IMR-90 (cell line): ENCODE results near the gene ZNF669. TPM values are rescaled to one million over a fixed set of nuclear protein-coding genes. Genes with fewer than 3 reads are reported as not detected.
A peak's percentile ranks its signal among the peaks of the same experiment; 100 is the strongest.

Experiments
- ATAC-seq: fragments of 200-7000 bp; cut with Tn5 transposase; 2 replicates; pipeline ENCODE4 v1.9.1; 2020; ENCODE audit warnings: low read depth, mild to moderate bottlenecking, moderate library complexity
- BruUV-seq: library from RNA; stranded (reverse); fragments of 400-500 nt; replicated peaks from 2 replicates; lab custom pipeline; 2021; lab: Mats Ljungman, UMichigan
- CTCF ChIA-PET: fragments of 300-600 bp; formaldehyde crosslinking; extraction: SDS; loops from one replicate; lab custom pipeline; 2021; ENCODE audit warnings: antibody characterized with exemption; lab: Yijun Ruan, JAX
- POLR2A ChIA-PET: fragments of 300-600 bp; sonication (Branson Sonifier 250); formaldehyde crosslinking; loops from one replicate; lab custom pipeline; 2022; ENCODE audit warnings: antibody characterized with exemption; ENCODE audit not compliant: unreplicated experiment; lab: Charles Lee
- DNase-seq: peaks from one replicate; pipeline ENCODE4 v3.0.0; 2013
- H2AFZ ChIP-seq: replicated peaks from 2 replicates; pipeline ENCODE3; 2013; ENCODE audit warnings: low read length, mild to moderate bottlenecking; ENCODE audit not compliant: poor library complexity
- H2AK5ac ChIP-seq: 2 replicates; pipeline ENCODE4 v1.6.1; 2013; ENCODE audit warnings: low read depth, low read length, inconsistent platforms
- H2AK9ac ChIP-seq: replicated peaks from 2 replicates; pipeline ENCODE3; 2013; ENCODE audit warnings: mild to moderate bottlenecking, low read depth, low read length, moderate library complexity; ENCODE audit not compliant: poor library complexity
- H2BK120ac ChIP-seq: 2 replicates; pipeline ENCODE4 v1.6.1; 2013; ENCODE audit warnings: low read depth, low read length, inconsistent platforms
- H2BK15ac ChIP-seq: 3 replicates; pipeline ENCODE4 v1.6.1; 2013; ENCODE audit warnings: low read depth, low read length, inconsistent platforms
- H2BK20ac ChIP-seq: 2 replicates; pipeline ENCODE4 v1.6.1; 2013; ENCODE audit warnings: low read depth, mild to moderate bottlenecking, inconsistent platforms, low read length, moderate library complexity
- H2BK5ac ChIP-seq: 2 replicates; pipeline ENCODE4 v1.6.1; 2013; ENCODE audit warnings: mild to moderate bottlenecking, low read depth, low read length, inconsistent platforms; ENCODE audit not compliant: poor library complexity, severe bottlenecking
- H3K14ac ChIP-seq: replicated peaks from 2 replicates; pipeline ENCODE4 v1.6.1; 2013; ENCODE audit warnings: low read depth, low read length, inconsistent platforms
- H3K18ac ChIP-seq: 2 replicates; pipeline ENCODE4 v1.6.1; 2013; ENCODE audit warnings: low read depth, low read length, control low read depth
- H3K23ac ChIP-seq: 2 replicates; pipeline ENCODE4 v1.6.1; 2013; ENCODE audit warnings: low read depth, low read length, inconsistent platforms
- H3K27ac ChIP-seq: 2 replicates; pipeline ENCODE4 v1.5.1; 2013; ENCODE audit warnings: mild to moderate bottlenecking, control low read depth, low read length; ENCODE audit not compliant: insufficient read depth
- H3K27me3 ChIP-seq: 2 replicates; pipeline ENCODE4 v1.6.1; 2013; ENCODE audit warnings: low read length; ENCODE audit not compliant: control insufficient read depth, insufficient read depth
- H3K36me3 ChIP-seq: 2 replicates; pipeline ENCODE4 v1.6.1; 2013; ENCODE audit warnings: low read length, mixed read lengths; ENCODE audit not compliant: control insufficient read depth, insufficient read depth
- H3K4ac ChIP-seq: 2 replicates; pipeline ENCODE4 v1.6.1; 2013; ENCODE audit warnings: low read depth, low read length, inconsistent platforms
- H3K4me1 ChIP-seq: 2 replicates; pipeline ENCODE4 v1.6.1; 2013; ENCODE audit warnings: low read length, mixed read lengths; ENCODE audit not compliant: control insufficient read depth, insufficient read depth
- H3K4me2 ChIP-seq: 2 replicates; pipeline ENCODE4 v1.6.1; 2013; ENCODE audit warnings: low read depth, mild to moderate bottlenecking, control low read depth, low read length, moderate library complexity
- H3K4me3 ChIP-seq: 2 replicates; pipeline ENCODE4 v1.5.1; 2013; ENCODE audit warnings: low read depth, mild to moderate bottlenecking, control low read depth, low read length, moderate library complexity; ENCODE audit not compliant: insufficient read depth
- H3K56ac ChIP-seq: 2 replicates; pipeline ENCODE4 v1.6.1; 2013; ENCODE audit warnings: low read length, inconsistent platforms; ENCODE audit not compliant: insufficient read depth; ENCODE audit errors: extremely low read depth
- H3K79me1 ChIP-seq, 2 experiments: 2 replicates each; pipeline ENCODE4 v1.6.1; 2013; ENCODE audit warnings: low read length in 2 of 2, inconsistent platforms in 1 of 2, low read depth in 1 of 2
- H3K9ac ChIP-seq: 2 replicates; pipeline ENCODE4 v1.6.1; 2013; ENCODE audit warnings: low read depth, low read length, control low read depth
- H3K9me1 ChIP-seq: 2 replicates; pipeline ENCODE4 v1.6.1; 2013; ENCODE audit warnings: low read length, inconsistent platforms; ENCODE audit not compliant: insufficient read depth
- H3K9me3 ChIP-seq: 2 replicates; pipeline ENCODE4 v1.6.1; 2013; ENCODE audit warnings: low read length; ENCODE audit not compliant: control insufficient read depth, insufficient read depth
- H4K20me1 ChIP-seq: 2 replicates; pipeline ENCODE4 v1.6.1; 2013; ENCODE audit warnings: low read length, inconsistent platforms; ENCODE audit not compliant: insufficient read depth
- H4K5ac ChIP-seq: 2 replicates; pipeline ENCODE4 v1.6.1; 2013; ENCODE audit warnings: mild to moderate bottlenecking, low read depth, low read length, control low read depth
- H4K8ac ChIP-seq, 2 experiments: 2 replicates each; pipeline ENCODE4 v1.6.1; 2013; ENCODE audit warnings: low read depth in 2 of 2, low read length in 2 of 2, control low read depth in 1 of 2, inconsistent platforms in 1 of 2
- H4K91ac ChIP-seq: 2 replicates; pipeline ENCODE4 v1.6.1; 2013; ENCODE audit warnings: low read depth, low read length, inconsistent platforms; ENCODE audit not compliant: insufficient read depth
- CEBPB ChIP-seq: IDR thresholded peaks from 2 replicates; pipeline ENCODE4 v1.6.1; 2012; ENCODE audit warnings: low read depth, low read length, improper control_type of control experiment
- MAFK ChIP-seq: IDR thresholded peaks from 2 replicates; pipeline ENCODE4 v1.6.1; 2012; ENCODE audit warnings: low read depth, low read length, improper control_type of control experiment
- MAZ ChIP-seq: IDR thresholded peaks from 2 replicates; pipeline ENCODE4 v1.6.1; 2012; ENCODE audit warnings: low read depth, mild to moderate bottlenecking, low read length, improper control_type of control experiment, moderate library complexity, borderline replicate concordance
- POLR2A ChIP-seq: IDR thresholded peaks from 2 replicates; pipeline ENCODE4 v1.6.1; 2012; ENCODE audit warnings: mild to moderate bottlenecking, low read depth, low read length
- RFX5 ChIP-seq: IDR thresholded peaks from 2 replicates; pipeline ENCODE4 v1.8.0; 2012; ENCODE audit warnings: low read depth, mild to moderate bottlenecking, low read length, moderate library complexity
- SMC3 ChIP-seq: fragments of 150-350 bp; IDR thresholded peaks from 2 replicates; pipeline ENCODE4 v1.6.1; 2016; ENCODE audit warnings: low read depth, mild to moderate bottlenecking, antibody characterized with exemption, low read length, moderate library complexity
- USF2 ChIP-seq: fragments of 150-350 bp; IDR thresholded peaks from 2 replicates; pipeline ENCODE4 v1.6.1; 2017; ENCODE audit warnings: mild to moderate bottlenecking, antibody characterized with exemption, low read length, low read depth
- WGBS, 2 experiments: methylation state at CpG; one replicate each; pipeline versions ENCODE4 v1.1.5 to v1.1.7; 2013; ENCODE audit warnings: missing lambda C conversion rate in 2 of 2; ENCODE audit not compliant: insufficient read length in 1 of 2; ENCODE audit errors: extremely low coverage in 2 of 2; 5-methylcytosine and 5-hydroxymethylcytosine counted together
- dilution Hi-C: fragments of 300-500 bp; cut with HindIII; formaldehyde crosslinking; loops from one replicate; pipeline ENCODE4 v1.14.3; 2018; ENCODE audit warnings: low sequenced_read_pairs; ENCODE audit not compliant: unreplicated experiment
- in situ Hi-C: fragments of 300-500 bp; cut with MboI; formaldehyde crosslinking; loops from 3 replicates; pipeline ENCODE4 v1.14.3; 2019; ENCODE audit warnings: low sequenced_read_pairs, inconsistent platforms, mixed read lengths
- intact Hi-C: fragments of 100-400 bp; cut with micrococcal nuclease; formaldehyde crosslinking; loops from 2 replicates; pipeline ENCODE4 v1.10.0; 2022
- polyA plus RNA-seq, 3 experiments: library from polyadenylated mRNA; depleted of rRNA; stranded (reverse); fragments of >200 nt; gene quantifications; 2 replicates each; pipeline ENCODE4 v1.2.3, GENCODE V29; 2012; ENCODE audit warnings: low replicate concordance in 1 of 3
- total RNA-seq: library from RNA; depleted of rRNA; stranded (reverse); fragments of >200 nt; gene quantifications from 2 replicates; pipeline ENCODE4 v1.2.3, GENCODE V29; 2012

The ZNF669 gene
- total and polyA plus RNA-seq, 2 of the 4 experiments (the other 2 are of a cell fraction), result 3.8 to 10.8 TPM

DNA sequence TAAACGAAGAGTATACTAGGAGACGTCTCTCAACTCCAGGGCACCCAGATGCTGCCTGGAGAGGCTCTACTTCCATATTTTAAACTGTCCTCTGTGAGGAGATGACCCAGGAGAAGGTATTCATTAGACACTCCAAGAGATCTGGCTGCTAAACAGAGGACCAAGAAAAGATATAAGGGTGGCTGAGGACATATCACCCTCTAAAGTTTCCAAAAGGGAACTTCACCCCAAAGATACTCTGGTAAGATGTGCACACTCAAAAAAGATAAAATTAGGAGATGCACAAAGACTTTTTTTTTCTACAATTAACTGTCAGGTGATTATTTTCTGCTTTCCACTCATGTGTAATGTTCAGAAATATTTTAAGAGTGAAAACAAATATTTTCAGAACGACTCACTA, 26.9 kb downstream of the ZNF669 start:
- BruUV-seq, result no TSS peak
- Histone ChIP-seq H3K56ac (no peak overlapping the region), H3K27ac (no peak overlapping the region), H4K8ac (no peak overlapping the region), H3K79me1 (peaks cover 26 to 30% of the 10 kb centered on the region in 2 experiments; a peak in 3 of 4 replicates), H2BK20ac (no peak overlapping the region), H3K9ac (no peak overlapping the region), H2BK120ac (no peak overlapping the region), H4K5ac (no peak overlapping the region), H4K20me1 (no peaks in the 10 kb centered on the region), H3K4ac (no peak overlapping the region), H3K27me3 (no peaks in the 10 kb centered on the region), H3K9me3 (no peaks in the 10 kb centered on the region), H2BK5ac (no peak overlapping the region), H2AK5ac (no peak overlapping the region), H3K18ac (no peak overlapping the region), H3K9me1 (no peaks in the 10 kb centered on the region), H3K14ac (no peak overlapping the region), H2AFZ (no peak overlapping the region), H3K4me2 (peak overlapping the region; percentile 60), H3K4me3 (no peak overlapping the region), H3K36me3 (no peaks in the 10 kb centered on the region; the same call in 1 of the 2 replicates), H4K91ac (no peak overlapping the region), H2BK15ac (no peak overlapping the region), H2AK9ac (no peak overlapping the region), H3K4me1 (peaks cover 4% of the 10 kb centered on the region; the same call in 1 of the 2 replicates), H3K23ac (no peak overlapping the region)
- intact Hi-C loops (loop anchor here (2.0 kb wide), 1 partner anchor 144 kb away; no protein-coding TSS in a partner anchor), dilution Hi-C loops (no loop called here), in situ Hi-C loops (no loop called here)
- TF ChIP-seq CEBPB (no peak), POLR2A (no peak), SMC3 (no peak), RFX5 (no peak), MAFK (no peak), USF2 (no peak), MAZ (no peak)
- no CpG with 5 or more reads among the region's 3 CpGs for WGBS, 2 experiments
- CTCF ChIA-PET, result no interaction called here
- POLR2A ChIA-PET, result no interaction called here
- ATAC-seq (no peak), DNase-seq (peak; percentile 22)
